DMS114 treated with DMSO at 0.1 percent for 48 hours (cell line): Measurements from ENCODE around the gene IGSF21.
"Not testable (repeated sequence)": the region's sequence is repeated elsewhere in the genome, so short reads cannot be mapped to it uniquely, and the experiment has no call there.

Experiments
- DNase-seq: peaks from one replicate; lab custom pipeline; 2025; ENCODE audit not compliant: unreplicated experiment; lab: John Stamatoyannopoulos, UW

The IGSF21 gene

GRCh38 chr1:18144916-18145647, 37.5 kb downstream of the IGSF21 start:
- no peak for DNase-seq

DNA sequence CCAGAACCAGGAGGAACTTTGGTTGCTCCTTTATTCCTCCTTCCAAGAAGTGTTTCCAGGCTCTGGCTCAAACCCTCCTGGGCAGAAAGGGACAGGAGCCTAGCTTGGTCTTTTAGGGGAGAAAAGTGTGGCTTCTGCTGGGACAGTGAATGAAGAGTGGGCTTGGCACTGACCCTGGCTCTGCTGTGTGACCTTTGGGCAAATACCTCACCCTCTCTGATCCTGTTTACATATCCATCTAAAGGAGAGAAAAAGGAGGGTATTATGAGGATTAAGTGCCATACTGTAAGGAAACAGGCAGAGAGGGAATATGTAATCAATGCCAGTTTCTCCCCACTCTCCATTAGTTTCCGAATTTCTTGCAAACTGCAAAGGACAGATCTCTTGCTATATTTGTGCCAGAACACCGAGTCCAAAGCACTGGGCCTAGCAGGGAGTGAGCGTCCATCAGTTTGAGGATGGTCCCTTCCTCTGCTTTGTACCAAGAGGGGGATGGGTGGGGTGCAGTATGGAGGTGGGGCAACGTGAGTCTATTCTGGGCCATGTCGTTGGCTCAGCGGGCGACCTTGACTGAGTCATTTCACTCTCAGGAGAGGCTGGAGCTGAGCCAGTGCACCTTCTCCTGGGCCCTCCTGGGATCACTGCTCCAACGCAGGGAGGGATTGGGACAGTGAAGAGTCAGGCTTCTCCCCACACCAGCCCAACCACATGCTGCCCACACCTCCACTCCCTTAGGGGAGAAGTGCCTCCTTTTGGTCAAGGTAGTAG, 38.4 kb downstream of the IGSF21 start:
- no peak for DNase-seq

DNA sequence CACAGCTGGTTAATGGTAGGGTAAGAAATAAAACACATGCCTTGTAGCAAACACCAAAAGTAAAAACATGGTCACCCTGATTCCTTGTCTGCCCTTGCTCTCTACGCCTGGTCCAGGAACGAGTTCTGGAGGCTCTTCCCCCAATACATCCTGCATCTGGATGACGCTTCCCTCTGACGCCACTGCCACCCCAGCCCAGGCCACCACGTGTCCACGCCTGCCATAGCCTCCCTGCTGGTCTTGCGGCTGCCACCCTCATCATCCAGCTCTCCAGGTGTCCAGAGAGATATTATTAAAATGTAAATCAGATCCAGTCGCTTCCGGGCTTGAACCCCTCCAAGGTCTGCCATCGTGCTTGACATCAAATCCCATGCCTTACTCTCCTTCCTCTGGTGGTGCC, 39.3 kb downstream of the IGSF21 start:
- DNase-seq: no peak

DNA sequence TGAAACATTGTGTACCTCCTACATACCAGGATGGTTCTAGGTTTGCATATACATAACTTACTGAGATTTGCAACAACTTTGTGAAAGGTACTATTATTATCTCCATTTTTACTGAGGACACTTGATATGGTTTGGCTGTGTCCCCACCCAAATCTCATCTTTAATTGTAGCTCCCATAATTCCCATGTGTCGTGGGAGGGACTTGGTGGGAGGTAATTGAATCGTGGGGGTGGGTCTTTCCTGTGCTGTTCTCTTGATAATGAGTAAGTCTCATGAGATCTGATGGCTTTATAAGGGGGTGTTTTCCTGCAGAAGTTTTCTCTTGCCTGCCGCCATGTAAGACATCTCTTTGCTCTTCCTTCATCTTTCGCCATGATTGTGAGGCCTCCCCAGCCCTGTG, 40.1 kb downstream of the IGSF21 start:
- no peak for DNase-seq

DNA sequence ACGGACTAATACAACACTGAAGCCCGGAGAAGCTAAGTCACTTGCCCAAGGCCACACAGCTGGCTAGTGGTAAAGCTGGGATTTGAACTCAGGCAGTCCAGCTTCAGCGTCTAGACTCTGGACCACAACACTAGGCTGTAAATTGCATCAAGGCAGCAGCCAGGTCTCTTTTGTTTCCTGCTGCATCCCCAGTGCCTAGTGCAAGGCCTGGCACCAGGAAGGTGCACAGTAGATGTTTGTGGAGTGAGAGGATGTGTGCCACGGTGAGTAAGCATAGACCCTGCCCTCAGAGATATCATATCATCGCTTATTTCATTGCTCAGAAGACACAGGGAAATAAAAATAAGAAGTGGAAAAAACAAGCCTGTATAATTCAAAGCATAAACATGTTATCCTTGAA, 40.9 kb downstream of the IGSF21 start:
- DNase-seq: no peak

- DNase-seq: peak; percentile 7
Measured at GRCh38 chr1:18149027-18149641, 41.5 kb downstream of the IGSF21 start.

GRCh38 chr1:18151436-18152122, 44.0 kb downstream of the IGSF21 start:
- DNase-seq: no peak

DNA sequence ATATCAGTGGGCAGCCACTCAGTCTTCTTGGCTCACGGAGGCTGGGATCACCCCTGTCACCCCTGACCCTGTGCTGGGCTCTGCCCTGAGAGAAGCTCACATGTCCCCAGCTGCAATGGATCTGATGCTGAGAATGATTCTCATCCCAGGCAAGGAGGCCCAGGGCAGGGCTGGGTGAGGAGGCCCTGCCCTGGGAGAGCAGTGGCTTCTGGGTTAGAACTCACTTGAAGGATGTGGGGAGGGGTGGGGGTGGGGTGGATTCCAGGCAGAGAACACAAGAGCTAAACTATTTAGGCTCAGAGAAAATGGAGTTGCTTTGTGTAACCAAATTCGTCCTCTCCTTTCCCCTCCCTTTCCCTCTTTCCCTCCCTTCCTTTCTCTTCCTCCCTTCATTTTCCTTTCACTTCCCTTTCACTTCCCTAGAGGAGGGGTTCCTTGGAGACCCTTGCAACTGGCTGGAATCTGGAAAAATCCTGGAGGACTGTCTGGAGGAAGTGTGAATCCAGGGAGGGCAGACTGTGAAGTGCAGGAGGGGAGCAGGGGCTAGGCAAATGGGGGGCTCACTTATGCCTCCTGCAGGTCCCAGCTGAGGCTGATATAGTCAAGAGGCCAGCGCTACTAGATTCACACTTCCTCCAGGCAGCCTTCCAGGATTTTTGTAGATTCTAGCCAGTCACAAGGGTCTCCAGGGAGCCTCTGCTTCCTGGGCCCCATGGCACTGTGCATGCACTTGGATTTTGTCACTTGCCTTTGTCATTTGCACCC, 47.0 kb downstream of the IGSF21 start:
- DNase-seq: no peak

GRCh38 chr1:18155881-18156385, 48.3 kb downstream of the IGSF21 start:
- no peak for DNase-seq

DNA sequence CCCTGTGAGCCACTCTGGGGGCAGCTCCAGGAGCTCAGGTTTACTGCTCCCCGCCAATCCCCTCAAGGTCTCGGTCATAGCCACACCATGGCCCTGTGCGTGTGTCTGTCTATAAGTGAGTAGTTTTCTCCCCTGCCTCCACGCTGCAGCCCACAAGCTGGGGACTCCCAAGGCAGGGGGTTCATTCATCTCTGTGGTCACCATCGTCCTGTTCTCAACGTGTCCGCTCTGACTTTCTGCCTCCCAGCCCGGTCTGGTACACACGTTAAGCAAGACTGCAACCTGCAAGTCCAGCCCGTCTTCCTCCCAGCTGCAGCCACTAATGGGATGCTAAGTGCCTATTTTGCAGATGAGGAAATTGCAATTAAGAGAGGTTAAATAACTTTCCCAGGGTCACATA, 49.8 kb downstream of the IGSF21 start:
- DNase-seq: no peak

GRCh38 chr1:18157968-18158367, 50.4 kb downstream of the IGSF21 start:
- DNase-seq: no peak

DNA sequence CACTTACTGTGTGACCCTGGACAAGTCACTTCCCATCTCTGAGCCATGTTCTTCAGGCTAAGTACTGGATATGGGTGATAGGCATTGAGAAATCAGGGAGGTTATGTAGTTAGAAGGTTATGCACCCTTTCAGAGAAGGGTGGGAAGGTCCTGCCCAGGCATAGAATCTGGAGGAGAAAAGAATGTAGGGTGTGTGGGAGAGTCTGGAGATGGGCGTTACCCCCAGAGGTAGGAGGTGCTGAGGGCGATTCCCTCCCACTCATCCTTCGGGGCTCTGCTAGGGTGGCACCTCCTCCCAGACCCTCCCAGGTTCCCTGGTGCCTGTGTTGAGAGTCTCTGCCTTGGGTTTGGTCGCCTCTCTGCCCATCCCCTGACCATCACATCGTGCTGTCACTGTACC, 51.1 kb downstream of the IGSF21 start:
- no peak for DNase-seq

DNA sequence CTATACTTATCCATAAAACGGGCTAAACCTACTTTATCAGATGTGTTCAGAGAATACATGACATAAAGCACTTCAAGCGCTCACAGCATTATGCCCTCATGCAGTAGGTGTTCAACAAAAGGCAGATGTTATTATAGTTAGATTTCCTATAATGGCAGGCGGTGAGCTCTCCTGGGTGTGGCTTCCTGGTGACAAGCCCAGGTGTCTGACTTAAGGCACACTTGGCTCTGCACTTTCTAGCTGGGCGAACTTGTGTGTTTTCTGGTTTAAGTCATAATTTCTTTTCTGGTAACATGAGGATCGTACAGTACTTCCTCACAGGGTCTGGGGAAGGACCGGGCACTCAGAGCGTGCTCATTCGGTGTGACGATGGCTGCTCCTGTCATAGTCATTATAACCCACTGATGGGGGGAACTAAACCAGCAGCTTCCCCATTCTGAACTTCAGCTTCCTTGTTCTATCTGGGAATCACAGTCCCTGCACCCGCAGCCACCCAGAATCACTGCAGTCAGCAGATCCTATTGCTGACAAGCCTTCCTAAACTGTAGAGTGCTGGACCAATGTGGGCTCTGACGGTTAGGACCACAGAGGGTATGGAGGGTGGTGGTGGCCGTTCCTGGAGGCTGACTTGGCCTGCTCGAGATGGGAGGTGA, 52.8 kb downstream of the IGSF21 start:
- DNase-seq: no peak

DNA sequence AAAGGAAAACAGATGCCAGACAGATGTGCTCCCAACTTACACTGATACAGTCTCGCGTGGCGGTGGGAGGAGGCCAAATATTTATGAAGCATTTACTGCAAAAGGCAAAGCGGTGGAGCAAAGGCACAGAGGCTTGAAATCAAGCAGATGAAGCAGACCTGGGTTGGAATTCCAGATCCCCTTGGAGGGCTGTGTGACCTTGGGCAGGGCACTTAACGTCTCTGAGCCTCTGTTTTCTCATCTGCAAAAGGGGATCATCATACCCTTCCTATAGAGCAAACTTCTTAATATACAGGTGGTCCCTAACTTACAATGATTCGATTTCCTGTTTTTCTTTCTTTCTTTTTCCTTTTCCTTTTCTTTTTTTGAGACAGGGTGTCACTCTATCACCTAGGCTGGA, 54.1 kb downstream of the IGSF21 start:
- no peak for DNase-seq

DNA sequence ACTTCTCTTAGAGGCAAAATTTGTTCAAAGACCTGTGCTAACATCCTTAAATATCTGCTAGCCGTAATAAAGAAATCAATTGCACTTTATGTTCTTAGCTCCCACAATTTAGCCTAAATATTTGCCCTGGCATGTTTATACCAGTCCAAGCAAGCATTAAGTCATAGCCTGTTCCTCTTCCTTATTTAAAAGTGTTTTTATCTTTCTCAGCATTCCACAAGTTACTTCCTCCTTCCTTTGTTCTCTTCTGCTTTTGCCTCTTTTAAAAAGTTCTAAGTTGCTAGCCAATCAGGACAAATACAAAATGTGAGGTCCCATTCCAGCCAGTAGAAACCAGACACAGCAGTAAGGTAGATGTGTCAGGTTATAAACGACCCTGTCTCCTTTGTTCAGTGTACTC, 58.0 kb downstream of the IGSF21 start:
- not testable (repeated sequence) for DNase-seq

- DNase-seq: no peak
Measured at GRCh38 chr1:18166341-18166740, 58.7 kb downstream of the IGSF21 start.

GRCh38 chr1:18166929-18167328, 59.3 kb downstream of the IGSF21 start:
- DNase-seq: no peak

- DNase-seq: no peak
Measured at GRCh38 chr1:18170444-18170843, 62.8 kb downstream of the IGSF21 start.

- DNase-seq: no peak
Measured at GRCh38 chr1:18174037-18174436, 66.4 kb downstream of the IGSF21 start.

- DNase-seq: no peak
Measured at GRCh38 chr1:18175051-18175450, 67.5 kb downstream of the IGSF21 start.
